Erythroblast (primary cell): ENCODE measurements around the gene DSCAM.

ENCODE experiments used
- GATA1 ChIP-seq: IDR thresholded peaks from 2 replicates; pipeline ENCODE4 v1.6.1; 2011; ENCODE audit warnings: low read depth, mild to moderate bottlenecking, control low read depth, low read length, moderate library complexity
- POLR2A ChIP-seq: IDR thresholded peaks from 2 replicates; pipeline ENCODE4 v1.6.1; 2011; ENCODE audit warnings: mild to moderate bottlenecking, low read length

- TF ChIP-seq POLR2A (no peak), GATA1 (no peak)
Measured at GRCh38 chr21:40833184-40833583, 13.8 kb downstream of the DSCAM start.
